ENCODE results near the gene AMBRA1.

AMBRA1 gene

DNA sequence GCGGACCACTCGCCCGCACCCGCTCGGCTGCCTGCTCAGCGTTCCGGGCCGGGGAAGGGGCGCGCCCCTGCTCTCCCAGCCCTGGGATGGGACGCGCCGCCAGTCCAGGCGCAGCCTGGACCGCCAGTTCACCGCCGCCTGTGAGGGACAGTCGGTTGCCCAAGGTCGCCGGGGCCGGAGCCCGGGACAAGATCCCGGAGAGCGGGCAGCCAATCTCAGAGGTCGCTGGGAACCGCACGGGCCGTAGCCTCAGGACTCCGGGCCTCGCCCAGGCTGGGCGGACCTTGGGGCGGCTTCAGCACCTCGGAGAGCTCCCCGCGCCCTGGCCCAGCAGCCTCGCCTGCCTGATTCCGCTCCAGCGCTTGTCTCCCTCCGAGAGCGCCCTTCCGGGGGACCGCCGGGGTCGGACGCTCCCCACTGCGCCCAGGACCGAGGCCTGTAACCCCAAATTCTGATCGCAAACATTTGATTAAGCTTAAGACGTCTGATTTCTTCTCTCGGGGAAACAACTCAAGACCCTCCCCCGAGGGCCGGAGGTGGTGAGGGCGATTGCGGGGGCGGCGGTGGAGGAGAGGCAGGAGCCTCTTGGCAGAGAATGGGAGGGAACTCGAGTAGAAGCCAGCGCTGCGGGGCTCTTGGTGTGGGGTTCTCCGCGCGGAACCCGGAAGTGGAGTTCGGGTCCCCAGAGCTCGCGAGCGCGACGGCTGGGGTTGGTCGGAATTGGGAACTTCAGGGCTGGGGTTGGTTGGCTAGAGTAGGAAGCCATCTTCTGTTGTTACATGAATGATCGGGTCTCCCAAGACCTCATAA lies 201.2 kb downstream of the AMBRA1 start:
- Histone ChIP-seq H3K4me3 (replicated peaks; ENCODE audit: low read depth, low read length) (peak overlapping the region; percentile 42), H3K27me3 (replicated peaks; ENCODE audit: control insufficient read depth, insufficient read depth, low read length) (peaks cover 2% of the 10 kb centered on the region; the same call in 1 of the 2 replicates), H3K36me3 (ENCODE audit: control insufficient read depth, insufficient read depth, low read length) (peaks cover 11% of the 10 kb centered on the region)
- peak; percentile 82 for DNase-seq (ENCODE audit: extremely low read depth, insufficient read length)
- TF ChIP-seq, protein P1, sequence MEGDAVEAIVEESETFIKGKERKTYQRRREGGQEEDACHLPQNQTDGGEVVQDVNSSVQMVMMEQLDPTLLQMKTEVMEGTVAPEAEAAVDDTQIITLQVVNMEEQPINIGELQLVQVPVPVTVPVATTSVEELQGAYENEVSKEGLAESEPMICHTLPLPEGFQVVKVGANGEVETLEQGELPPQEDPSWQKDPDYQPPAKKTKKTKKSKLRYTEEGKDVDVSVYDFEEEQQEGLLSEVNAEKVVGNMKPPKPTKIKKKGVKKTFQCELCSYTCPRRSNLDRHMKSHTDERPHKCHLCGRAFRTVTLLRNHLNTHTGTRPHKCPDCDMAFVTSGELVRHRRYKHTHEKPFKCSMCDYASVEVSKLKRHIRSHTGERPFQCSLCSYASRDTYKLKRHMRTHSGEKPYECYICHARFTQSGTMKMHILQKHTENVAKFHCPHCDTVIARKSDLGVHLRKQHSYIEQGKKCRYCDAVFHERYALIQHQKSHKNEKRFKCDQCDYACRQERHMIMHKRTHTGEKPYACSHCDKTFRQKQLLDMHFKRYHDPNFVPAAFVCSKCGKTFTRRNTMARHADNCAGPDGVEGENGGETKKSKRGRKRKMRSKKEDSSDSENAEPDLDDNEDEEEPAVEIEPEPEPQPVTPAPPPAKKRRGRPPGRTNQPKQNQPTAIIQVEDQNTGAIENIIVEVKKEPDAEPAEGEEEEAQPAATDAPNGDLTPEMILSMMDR (IDR thresholded peaks at IDR 0.05; ENCODE audit: insufficient read depth, low read length, poor library complexity, severe bottlenecking), result no peak

DNA sequence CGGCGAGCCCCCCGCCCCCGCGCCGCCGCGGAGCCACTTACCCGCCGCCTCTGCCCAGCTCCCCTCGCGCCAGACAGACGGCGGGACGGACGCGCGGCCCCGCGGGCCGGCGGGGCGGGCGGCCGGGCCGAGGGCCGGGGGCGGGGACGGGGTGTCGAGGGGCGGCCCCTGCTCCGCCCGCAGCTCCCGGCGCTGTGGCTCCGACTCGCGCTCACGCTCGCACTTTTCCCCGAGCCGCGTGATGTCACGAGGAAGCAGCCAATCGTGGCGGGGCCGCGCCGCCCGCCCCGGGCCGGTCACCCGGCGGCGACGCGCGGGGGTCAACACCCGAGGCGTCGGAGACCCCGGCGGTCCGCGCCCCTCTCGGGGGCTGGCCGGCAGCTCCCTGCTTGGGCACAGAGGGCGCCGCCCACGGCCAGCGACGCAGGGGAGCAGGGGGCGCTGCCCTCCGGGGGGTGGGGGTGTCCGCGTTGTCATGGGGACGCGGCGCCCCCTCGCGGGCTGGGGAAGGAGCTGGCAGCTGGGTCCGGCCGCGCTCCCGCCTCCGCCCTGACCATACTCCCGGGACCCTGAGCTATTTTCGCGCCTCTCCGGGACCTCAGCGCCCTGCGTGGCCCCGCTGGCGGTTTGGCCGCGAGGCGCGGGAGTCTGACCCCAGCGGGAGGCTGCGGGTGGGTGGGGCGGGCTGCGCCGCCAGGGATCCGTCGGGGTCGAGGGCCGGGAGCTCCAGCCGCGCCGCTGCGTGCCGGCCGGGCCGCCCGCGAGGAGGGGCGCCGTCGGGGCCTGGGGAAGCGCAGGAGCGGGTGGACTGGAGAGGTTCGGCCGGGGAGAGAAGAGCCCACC lies 202.0 kb downstream of the AMBRA1 start, which contains the start of gene CHRM4:
TSS of gene CHRM4 (minus strand) at position 199 of the 843 bp plus-strand sequence. CDS start 5,219 bp downstream, outside the sequence.
- H3K4me3 ChIP-seq (replicated peaks; ENCODE audit: low read depth, low read length), result peak within 1 kb of the TSS; percentile 42
- peaks cover 2% of the 10 kb centered on the region; the same call in 1 of the 2 replicates for H3K27me3 ChIP-seq (replicated peaks; ENCODE audit: control insufficient read depth, insufficient read depth, low read length)
- DNase-seq (ENCODE audit: extremely low read depth, insufficient read length), result no peak
- TF ChIP-seq, protein P1 (IDR thresholded peaks at IDR 0.05; ENCODE audit: insufficient read depth, low read length, poor library complexity, severe bottlenecking), result peak; percentile 23
- peaks cover 6% of the 10 kb centered on the region for H3K36me3 ChIP-seq (ENCODE audit: control insufficient read depth, insufficient read depth, low read length)

DNA sequence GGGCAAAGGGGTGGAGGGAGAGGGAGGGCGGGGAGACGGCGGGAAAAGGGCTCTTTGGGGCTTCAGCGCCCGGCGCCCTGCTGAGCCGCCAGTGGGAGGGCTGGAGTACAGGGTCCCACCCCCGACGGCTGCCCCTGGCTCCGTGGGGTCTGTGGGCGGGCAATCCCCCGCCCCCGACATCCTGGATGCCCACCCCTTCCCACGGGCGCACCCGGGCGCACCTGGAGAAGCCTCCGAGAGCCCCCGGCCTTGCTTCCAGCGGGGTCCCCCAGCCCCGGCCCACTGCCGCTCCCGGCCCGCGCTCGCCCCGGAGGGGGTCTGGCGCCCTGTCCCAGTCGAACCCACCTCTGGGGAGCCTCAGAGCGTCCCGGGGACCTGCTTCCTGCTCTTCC lies 202.6 kb downstream of the AMBRA1 start:
- peaks cover 3% of the 10 kb centered on the region; the same call in 1 of the 2 replicates for H3K36me3 ChIP-seq (ENCODE audit: control insufficient read depth, insufficient read depth, low read length)
- H3K27me3 ChIP-seq (replicated peaks; ENCODE audit: control insufficient read depth, insufficient read depth, low read length), result peaks cover 2% of the 10 kb centered on the region; the same call in 1 of the 2 replicates
- peak overlapping the region; percentile 27 for H3K4me3 ChIP-seq (replicated peaks; ENCODE audit: low read depth, low read length)
- TF ChIP-seq, protein P1 (IDR thresholded peaks at IDR 0.05; ENCODE audit: insufficient read depth, low read length, poor library complexity, severe bottlenecking), result no peak
- no peak for DNase-seq (ENCODE audit: extremely low read depth, insufficient read length)

DNA sequence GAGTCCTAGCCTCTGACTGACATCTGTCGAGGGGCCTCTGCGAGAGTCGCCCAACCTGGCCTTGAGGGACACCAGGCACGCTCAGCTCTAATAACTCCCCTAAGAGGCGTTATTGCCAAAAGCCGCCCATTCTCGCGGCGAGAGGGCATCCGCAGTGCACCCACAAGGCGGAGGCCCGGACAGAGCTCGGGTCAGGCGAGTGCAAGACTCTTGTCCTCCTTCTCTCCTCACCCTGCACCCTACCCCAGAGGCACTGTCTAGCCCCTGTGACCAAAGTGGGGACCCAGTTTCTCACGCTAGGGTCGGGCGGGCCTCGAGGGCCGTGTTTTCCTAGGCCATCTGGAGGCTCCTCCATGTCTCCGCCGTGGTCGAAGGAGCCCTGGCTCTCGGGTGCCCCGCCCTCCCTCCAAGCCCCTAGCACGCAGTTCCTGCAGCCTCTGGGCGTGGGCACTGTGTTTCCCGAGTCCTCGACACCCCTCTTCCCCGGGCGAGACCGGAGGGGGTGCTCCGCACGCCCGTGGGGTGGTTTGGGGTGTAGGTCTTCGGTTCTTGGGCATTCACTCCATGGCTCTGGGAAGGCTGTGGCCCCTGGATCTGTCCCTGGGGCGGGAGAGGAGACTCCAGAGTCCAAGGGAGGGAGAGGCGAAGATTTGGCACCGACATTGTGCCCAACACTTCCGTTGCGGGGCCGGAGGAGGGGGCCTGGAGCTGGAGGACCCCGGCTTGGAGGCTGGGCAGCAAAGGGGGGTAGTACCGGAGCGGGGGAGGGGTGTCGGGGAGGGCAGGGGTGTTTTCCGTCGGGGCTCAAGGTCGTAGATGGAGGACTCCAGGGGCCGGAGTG lies 203.3 kb downstream of the AMBRA1 start:
- no peaks in the 10 kb centered on the region for H3K36me3 ChIP-seq (ENCODE audit: control insufficient read depth, insufficient read depth, low read length)
- no peak overlapping the region for H3K4me3 ChIP-seq (replicated peaks; ENCODE audit: low read depth, low read length)
- no peak for DNase-seq (ENCODE audit: extremely low read depth, insufficient read length)
- peaks cover 2% of the 10 kb centered on the region; the same call in 1 of the 2 replicates for H3K27me3 ChIP-seq (replicated peaks; ENCODE audit: control insufficient read depth, insufficient read depth, low read length)
- TF ChIP-seq, protein P1 (IDR thresholded peaks at IDR 0.05; ENCODE audit: insufficient read depth, low read length, poor library complexity, severe bottlenecking), result no peak

All from GM06990 (cell line).